H9 (cell line): Measurements from ENCODE around the gene ROCK1. TPM values are rescaled to one million over a fixed set of nuclear protein-coding genes. Genes with fewer than 3 reads are reported as not detected.

Source experiments
- DNase-seq: peaks from one replicate; pipeline ENCODE4 v3.0.0-alpha.2; 2017
- H2AFZ ChIP-seq: one replicate; pipeline ENCODE4 v1.6.1; 2013; ENCODE audit warnings: mild to moderate bottlenecking, low read length, control low read depth, moderate library complexity
- H2AK5ac ChIP-seq: 2 replicates; pipeline ENCODE4 v1.6.1; 2013; ENCODE audit warnings: low read length, control low read depth, mixed read lengths; ENCODE audit not compliant: insufficient read length
- H2BK120ac ChIP-seq: one replicate; pipeline ENCODE4 v1.6.1; 2013; ENCODE audit warnings: low read depth, mild to moderate bottlenecking, low read length, control low read depth, inconsistent platforms; ENCODE audit not compliant: poor library complexity, severe bottlenecking
- H2BK12ac ChIP-seq: 2 replicates; pipeline ENCODE4 v1.6.1; 2013; ENCODE audit warnings: low read length, control low read depth, mixed read lengths, low read depth; ENCODE audit not compliant: insufficient read length
- H2BK15ac ChIP-seq: 2 replicates; pipeline ENCODE4 v1.6.1; 2013; ENCODE audit warnings: low read depth, low read length, control low read depth
- H2BK20ac ChIP-seq: one replicate; pipeline ENCODE4 v1.6.1; 2013; ENCODE audit warnings: low read depth, mild to moderate bottlenecking, low read length, control low read depth, inconsistent platforms; ENCODE audit not compliant: poor library complexity, severe bottlenecking
- H2BK5ac ChIP-seq: 2 replicates; pipeline ENCODE4 v1.6.1; 2013; ENCODE audit warnings: low read length, control low read depth, mixed read lengths; ENCODE audit not compliant: insufficient read length
- H3K14ac ChIP-seq: 2 replicates; pipeline ENCODE4 v1.6.1; 2013; ENCODE audit warnings: low read length, control low read depth; ENCODE audit not compliant: insufficient read depth
- H3K18ac ChIP-seq: 2 replicates; pipeline ENCODE4 v1.6.1; 2013; ENCODE audit warnings: low read depth, mild to moderate bottlenecking, mixed read lengths, low read length, control low read depth; ENCODE audit not compliant: insufficient read length
- H3K23ac ChIP-seq: 2 replicates; pipeline ENCODE4 v1.6.1; 2013; ENCODE audit warnings: low read length, control low read depth, mixed read lengths, low read depth; ENCODE audit not compliant: insufficient read length
- H3K23me2 ChIP-seq: 2 replicates; pipeline ENCODE4 v1.6.1; 2013; ENCODE audit warnings: low read depth, mild to moderate bottlenecking, mixed read lengths, low read length, control low read depth; ENCODE audit not compliant: insufficient read length, poor library complexity, severe bottlenecking
- H3K27ac ChIP-seq: 2 replicates; pipeline ENCODE4 v1.5.1; 2013; ENCODE audit warnings: low read length, control low read depth, mixed read lengths, low read depth; ENCODE audit not compliant: insufficient read length
- H3K27me3 ChIP-seq: 2 replicates; pipeline ENCODE4 v1.6.1; 2013; ENCODE audit warnings: low read length, control low read depth, inconsistent platforms; ENCODE audit not compliant: insufficient read depth
- H3K4ac ChIP-seq: 2 replicates; pipeline ENCODE4 v1.6.1; 2013; ENCODE audit warnings: low read depth, mild to moderate bottlenecking, control low read depth, inconsistent platforms, low read length, moderate library complexity
- H3K4me1 ChIP-seq: 2 replicates; pipeline ENCODE4 v1.6.1; 2013; ENCODE audit warnings: low read length, control low read depth, inconsistent platforms; ENCODE audit not compliant: insufficient read depth
- H3K4me2 ChIP-seq: 2 replicates; pipeline ENCODE4 v1.6.1; 2013; ENCODE audit warnings: low read length, control low read depth, mixed read lengths; ENCODE audit not compliant: insufficient read length, insufficient read depth
- H3K56ac ChIP-seq: 2 replicates; pipeline ENCODE4 v1.6.1; 2013; ENCODE audit warnings: low read depth, mild to moderate bottlenecking, mixed read lengths, low read length, control low read depth; ENCODE audit not compliant: insufficient read length
- H3K79me1 ChIP-seq: 2 replicates; pipeline ENCODE4 v1.6.1; 2013; ENCODE audit warnings: low read depth, mild to moderate bottlenecking, moderate library complexity, low read length, control low read depth, inconsistent platforms; ENCODE audit not compliant: insufficient read depth, poor library complexity, severe bottlenecking
- H3K79me2 ChIP-seq: 2 replicates; pipeline ENCODE4 v1.6.1; 2013; ENCODE audit warnings: low read length, control low read depth, inconsistent platforms; ENCODE audit not compliant: insufficient read depth
- H3K9ac ChIP-seq: 2 replicates; pipeline ENCODE4 v1.6.1; 2013; ENCODE audit warnings: low read length, control low read depth, mixed read lengths; ENCODE audit not compliant: insufficient read length; ENCODE audit errors: extremely low read depth
- H3K9me3 ChIP-seq: one replicate; pipeline ENCODE4 v1.6.1; 2013; ENCODE audit warnings: low read depth, low read length, inconsistent platforms; ENCODE audit not compliant: control insufficient read depth
- H3T11ph ChIP-seq: one replicate; pipeline ENCODE4 v1.6.1; 2013; ENCODE audit warnings: mild to moderate bottlenecking, low read length, control low read depth, inconsistent platforms
- H4K20me1 ChIP-seq: one replicate; pipeline ENCODE4 v1.6.1; 2013; ENCODE audit not compliant: control insufficient read depth, insufficient read length, insufficient read depth
- H4K5ac ChIP-seq: 2 replicates; pipeline ENCODE4 v1.6.1; 2013; ENCODE audit warnings: low read depth, mild to moderate bottlenecking, mixed read lengths, low read length, control low read depth; ENCODE audit not compliant: insufficient read length
- H4K8ac ChIP-seq: replicated peaks from 2 replicates; pipeline ENCODE4 v1.6.1; 2013; ENCODE audit warnings: low read length, control low read depth, mixed read lengths, low read depth; ENCODE audit not compliant: insufficient read length
- H4K91ac ChIP-seq: 2 replicates; pipeline ENCODE4 v1.6.1; 2013; ENCODE audit warnings: low read depth, mild to moderate bottlenecking, moderate library complexity, mixed read lengths, low read length, control low read depth; ENCODE audit not compliant: insufficient read length
- H3K27ac Mint-ChIP-seq, 3 experiments: 2 replicates in 2 of 3; 3 replicates in 1 of 3; pipeline ENCODE4 v1.8.0; 2020 to 2021; ENCODE audit warnings: mixed read lengths in 3 of 3, mild to moderate bottlenecking in 1 of 3, moderate library complexity in 1 of 3
- H3K27me3 Mint-ChIP-seq: 2 replicates; pipeline ENCODE4 v1.8.0; 2021; ENCODE audit warnings: low read depth, mild to moderate bottlenecking, moderate library complexity, mixed read lengths
- H3K36me3 Mint-ChIP-seq, 3 experiments: 2 replicates in 2 of 3; 3 replicates in 1 of 3; pipeline ENCODE4 v1.8.0; 2020 to 2021; ENCODE audit warnings: low read depth in 3 of 3, mixed read lengths in 3 of 3; ENCODE audit not compliant: insufficient read depth in 1 of 3
- H3K4me1 Mint-ChIP-seq, 2 experiments: 2 replicates each; pipeline ENCODE4 v1.8.0; 2020; ENCODE audit warnings: mixed read lengths in 2 of 2
- H3K4me3 Mint-ChIP-seq, 2 experiments: 2 replicates in 1 of 2; 3 replicates in 1 of 2; pipeline ENCODE4 v1.8.0; 2020 to 2021; ENCODE audit warnings: mild to moderate bottlenecking in 2 of 2, mixed read lengths in 2 of 2, moderate library complexity in 1 of 2
- H3K9me3 Mint-ChIP-seq, 2 experiments: 2 replicates in 1 of 2; 3 replicates in 1 of 2; pipeline ENCODE4 v1.8.0; 2020; ENCODE audit warnings: mild to moderate bottlenecking in 2 of 2, mixed read lengths in 2 of 2, moderate library complexity in 1 of 2
- total RNA-seq: library from RNA; stranded (reverse); gene quantifications from 2 replicates; pipeline ENCODE4 v1.2.1, GENCODE V29; 2021
- TF ChIP-seq, protein P1 (sequence below): fragments of 200-600 bp; sonication (generic); conservative IDR thresholded peaks from 3 replicates; pipeline ENCODE4 v1.8.0; 2021; ENCODE audit warnings: antibody characterized with exemption, mild to moderate bottlenecking

Gene ROCK1
- total RNA-seq, 1 experiment from 2014 or later: 38.2 TPM

DNA sequence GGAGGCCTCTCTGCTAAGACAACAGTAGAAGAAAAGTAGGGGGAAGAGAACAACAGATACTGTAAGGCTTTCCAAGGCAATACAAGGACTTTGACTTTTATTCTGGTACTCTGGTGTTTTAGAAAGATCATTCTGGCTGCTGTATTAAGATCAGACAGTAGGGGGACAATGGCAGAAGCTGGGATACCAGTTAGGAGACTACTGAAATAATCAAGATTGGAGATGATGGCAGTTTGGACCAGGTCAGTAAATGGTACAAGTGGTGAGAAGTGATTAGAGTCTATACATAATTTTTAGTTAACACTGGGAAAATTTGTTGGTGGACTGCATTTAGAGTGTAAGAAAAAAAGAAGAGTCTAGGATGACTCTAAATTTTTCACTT, 139.7 kb downstream of the ROCK1 start:
- Histone ChIP-seq H3K9me3 (no peaks in the 10 kb centered on the region), H2BK20ac (no peak overlapping the region), H4K20me1 (no peaks in the 10 kb centered on the region), H3K23ac (no peak overlapping the region), H3K79me2 (no peaks in the 10 kb centered on the region), H2BK5ac (no peak overlapping the region), H3K14ac (no peak overlapping the region), H2BK12ac (no peak overlapping the region), H3K4ac (no peak overlapping the region), H3K4me2 (no peak overlapping the region), H2BK120ac (no peak overlapping the region), H3K79me1 (no peaks in the 10 kb centered on the region), H4K5ac (no peak overlapping the region), H2BK15ac (no peak overlapping the region), H3K9ac (no peak overlapping the region), H4K91ac (no peak overlapping the region), H3K23me2 (no peaks in the 10 kb centered on the region), H3K56ac (no peak overlapping the region), H3K18ac (no peak overlapping the region), H2AFZ (no peak overlapping the region), H3K27ac (no peak overlapping the region), H4K8ac (no peak overlapping the region), H3K4me1 (no peaks in the 10 kb centered on the region), H2AK5ac (no peak overlapping the region), H3K27me3 (no peaks in the 10 kb centered on the region), H3T11ph (no peak overlapping the region)
- H3K27me3 Mint-ChIP-seq: no peaks in the 10 kb centered on the region
- no peak overlapping the region for H3K27ac Mint-ChIP-seq
- H3K9me3 Mint-ChIP-seq: no peaks in the 10 kb centered on the region
- no peaks in the 10 kb centered on the region for H3K4me1 Mint-ChIP-seq
- no peak for DNase-seq
- peaks cover 6 to 18% (median 18%) of the 10 kb centered on the region in 3 experiments; a peak in 5 of 7 replicates for H3K36me3 Mint-ChIP-seq
- H3K4me3 Mint-ChIP-seq: no peak overlapping the region
- TF ChIP-seq, protein P1, sequence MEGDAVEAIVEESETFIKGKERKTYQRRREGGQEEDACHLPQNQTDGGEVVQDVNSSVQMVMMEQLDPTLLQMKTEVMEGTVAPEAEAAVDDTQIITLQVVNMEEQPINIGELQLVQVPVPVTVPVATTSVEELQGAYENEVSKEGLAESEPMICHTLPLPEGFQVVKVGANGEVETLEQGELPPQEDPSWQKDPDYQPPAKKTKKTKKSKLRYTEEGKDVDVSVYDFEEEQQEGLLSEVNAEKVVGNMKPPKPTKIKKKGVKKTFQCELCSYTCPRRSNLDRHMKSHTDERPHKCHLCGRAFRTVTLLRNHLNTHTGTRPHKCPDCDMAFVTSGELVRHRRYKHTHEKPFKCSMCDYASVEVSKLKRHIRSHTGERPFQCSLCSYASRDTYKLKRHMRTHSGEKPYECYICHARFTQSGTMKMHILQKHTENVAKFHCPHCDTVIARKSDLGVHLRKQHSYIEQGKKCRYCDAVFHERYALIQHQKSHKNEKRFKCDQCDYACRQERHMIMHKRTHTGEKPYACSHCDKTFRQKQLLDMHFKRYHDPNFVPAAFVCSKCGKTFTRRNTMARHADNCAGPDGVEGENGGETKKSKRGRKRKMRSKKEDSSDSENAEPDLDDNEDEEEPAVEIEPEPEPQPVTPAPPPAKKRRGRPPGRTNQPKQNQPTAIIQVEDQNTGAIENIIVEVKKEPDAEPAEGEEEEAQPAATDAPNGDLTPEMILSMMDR: peak; percentile 65
